H1 (cell line): ENCODE data around the gene RBM17.

Source experiments
- ASH2L ChIP-seq: fragments of 200-600, 300-600 bp; sonication (generic); IDR thresholded peaks from one replicate; pipeline ENCODE4 v1.7.1; 2017; ENCODE audit warnings: low read length
- CREB1 ChIP-seq: IDR thresholded peaks from 2 replicates; pipeline ENCODE4 v1.6.1; 2012; ENCODE audit warnings: inconsistent platforms
- CTCF ChIP-seq, 3 experiments: IDR thresholded peaks; 1 replicate in 2 of 3; 2 replicates in 1 of 3; pipeline versions ENCODE4 v1.5.1 to v1.6.1; 2011; ENCODE audit warnings: low read length in 3 of 3, mild to moderate bottlenecking in 3 of 3, inconsistent platforms in 2 of 3, low read depth in 1 of 3, moderate library complexity in 1 of 3; ENCODE audit not compliant: insufficient read depth in 1 of 3; ENCODE audit errors: control extremely low read depth in 1 of 3
- EP300 ChIP-seq, 2 experiments: IDR thresholded peaks; 1 replicate in 1 of 2; 2 replicates in 1 of 2; pipeline ENCODE4 v1.6.1; 2011 to 2012; ENCODE audit warnings: low read depth in 2 of 2, low read length in 2 of 2, mild to moderate bottlenecking in 2 of 2, borderline replicate concordance in 1 of 2, inconsistent platforms in 1 of 2, moderate library complexity in 1 of 2
- FOSL1 ChIP-seq: IDR thresholded peaks from 2 replicates; pipeline ENCODE4 v1.6.1; 2011; ENCODE audit warnings: mild to moderate bottlenecking, low read depth, low read length, moderate library complexity; ENCODE audit not compliant: insufficient read depth
- HDAC2 ChIP-seq, 2 experiments: fragments of 300-600 bp in 1 of 2; sonication (generic) in 1 of 2; IDR thresholded peaks; 2 replicates each; pipeline ENCODE4 v1.6.1; 2011 to 2012; ENCODE audit warnings: low read depth in 2 of 2, low read length in 2 of 2, mild to moderate bottlenecking in 2 of 2, moderate library complexity in 2 of 2, borderline replicate concordance in 1 of 2, inconsistent platforms in 1 of 2
- JUND ChIP-seq: IDR thresholded peaks from 2 replicates; pipeline ENCODE4 v1.6.1; 2011; ENCODE audit warnings: mild to moderate bottlenecking, improper control_type of control experiment, low read length
- MAX ChIP-seq: IDR thresholded peaks from 2 replicates; pipeline ENCODE4 v1.6.1; 2012; ENCODE audit warnings: inconsistent platforms
- POLR2A ChIP-seq, 2 experiments: IDR thresholded peaks; 1 replicate in 1 of 2; 2 replicates in 1 of 2; pipeline ENCODE4 v1.6.1; 2011; ENCODE audit warnings: low read depth in 2 of 2, low read length in 2 of 2, mild to moderate bottlenecking in 2 of 2; ENCODE audit errors: control extremely low read depth in 1 of 2
- POLR2AphosphoS5 ChIP-seq: IDR thresholded peaks from 2 replicates; pipeline ENCODE4 v1.6.1; 2011; ENCODE audit warnings: low read depth, low read length
- RFX5 ChIP-seq: IDR thresholded peaks from 2 replicates; pipeline ENCODE4 v1.6.1; 2011; ENCODE audit warnings: low read depth, low read length, improper control_type of control experiment, borderline replicate concordance

- TF ChIP-seq FOSL1 = no peak
- TF ChIP-seq CTCF (IDR thresholded peaks at IDR 0.05; ENCODE audit: control extremely low read depth in 1 of 3, insufficient read depth in 1 of 3, low read depth in 1 of 3, low read length in 3 of 3) = no peak
- TF ChIP-seq MAX = no peak
- no peak for TF ChIP-seq HDAC2 (IDR thresholded peaks at IDR 0.05; ENCODE audit: borderline replicate concordance in 1 of 2, low read depth in 2 of 2, low read length in 2 of 2)
- TF ChIP-seq RFX5 = no peak
- TF ChIP-seq EP300 (IDR thresholded peaks at IDR 0.05; ENCODE audit: borderline replicate concordance in 1 of 2, low read depth in 2 of 2, low read length in 2 of 2) = no peak
- no peak for TF ChIP-seq POLR2AphosphoS5
- TF ChIP-seq JUND = no peak
- TF ChIP-seq ASH2L = no peak
- TF ChIP-seq POLR2A (IDR thresholded peaks at IDR 0.05; ENCODE audit: control extremely low read depth in 1 of 2, low read depth in 2 of 2, low read length in 2 of 2) = no peak
- no peak for TF ChIP-seq CREB1
Observed at GRCh38 chr10:6146921-6147320, 58.1 kb downstream of the RBM17 start.
